Stomach (tissue), 4 donors: ENCODE data around the gene USO1.

Source experiments
- POLR2A ChIP-seq, 4 donors: fragments of 450-650 bp; IDR thresholded peaks; one replicate each; pipeline ENCODE4 v1.6.1; 2016; ENCODE audit warnings: antibody characterized with exemption in 4 of 4, control low read depth in 2 of 4, mild to moderate bottlenecking in 1 of 4, moderate library complexity in 1 of 4
- TF ChIP-seq, protein P1 (sequence below), 7 experiments: fragments of 450-650 bp in 4 of 7; fragments of 200-600 bp in 3 of 7; sonication (generic) in 3 of 7; IDR thresholded peaks; one replicate each; pipeline ENCODE4 v1.5.1; 2016 to 2019; ENCODE audit warnings: antibody characterized with exemption in 7 of 7, control low read depth in 2 of 7, mild to moderate bottlenecking in 1 of 7

GRCh38 chr4:75714704-75715103 is 9.7 kb upstream of the USO1 start:
- TF ChIP-seq, protein P1, sequence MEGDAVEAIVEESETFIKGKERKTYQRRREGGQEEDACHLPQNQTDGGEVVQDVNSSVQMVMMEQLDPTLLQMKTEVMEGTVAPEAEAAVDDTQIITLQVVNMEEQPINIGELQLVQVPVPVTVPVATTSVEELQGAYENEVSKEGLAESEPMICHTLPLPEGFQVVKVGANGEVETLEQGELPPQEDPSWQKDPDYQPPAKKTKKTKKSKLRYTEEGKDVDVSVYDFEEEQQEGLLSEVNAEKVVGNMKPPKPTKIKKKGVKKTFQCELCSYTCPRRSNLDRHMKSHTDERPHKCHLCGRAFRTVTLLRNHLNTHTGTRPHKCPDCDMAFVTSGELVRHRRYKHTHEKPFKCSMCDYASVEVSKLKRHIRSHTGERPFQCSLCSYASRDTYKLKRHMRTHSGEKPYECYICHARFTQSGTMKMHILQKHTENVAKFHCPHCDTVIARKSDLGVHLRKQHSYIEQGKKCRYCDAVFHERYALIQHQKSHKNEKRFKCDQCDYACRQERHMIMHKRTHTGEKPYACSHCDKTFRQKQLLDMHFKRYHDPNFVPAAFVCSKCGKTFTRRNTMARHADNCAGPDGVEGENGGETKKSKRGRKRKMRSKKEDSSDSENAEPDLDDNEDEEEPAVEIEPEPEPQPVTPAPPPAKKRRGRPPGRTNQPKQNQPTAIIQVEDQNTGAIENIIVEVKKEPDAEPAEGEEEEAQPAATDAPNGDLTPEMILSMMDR (IDR thresholded peaks at IDR 0.05), result no peak
- no peak for TF ChIP-seq POLR2A (IDR thresholded peaks at IDR 0.05)
